Measurements from ENCODE around the gene FXYD5.

Gene FXYD5

GRCh38 chr19:35154525-35155406 is at the start of gene FXYD5:
Gene FXYD5, plus strand, starts transcription at chr19:35154735. Its CDS starts 816 bp downstream, at chr19:35155551.
- peak; percentile 93 for DNase-seq (ENCODE audit: low spot score)

- DNase-seq (ENCODE audit: low spot score): no peak
Measured at GRCh38 chr19:35105047-35105410, 49.5 kb upstream of the FXYD5 start.

GRCh38 chr19:35105411-35106290 is 48.9 kb upstream of the FXYD5 start:
- DNase-seq (ENCODE audit: low spot score): no peak

GRCh38 chr19:35106291-35106583 is 48.3 kb upstream of the FXYD5 start:
- no peak for DNase-seq (ENCODE audit: low spot score)

GRCh38 chr19:35106898-35107541 is 47.5 kb upstream of the FXYD5 start:
- no peak for DNase-seq (ENCODE audit: low spot score)

- DNase-seq (ENCODE audit: low spot score): no peak
Measured at GRCh38 chr19:35107545-35107944, 47.0 kb upstream of the FXYD5 start.

GRCh38 chr19:35108730-35109129 is 45.8 kb upstream of the FXYD5 start:
- DNase-seq (ENCODE audit: low spot score): no peak

- DNase-seq (ENCODE audit: low spot score): no peak
Measured at GRCh38 chr19:35109395-35110112, 45.0 kb upstream of the FXYD5 start.

- DNase-seq (ENCODE audit: low spot score): no peak
Measured at GRCh38 chr19:35110974-35111373, 43.6 kb upstream of the FXYD5 start.

- DNase-seq (ENCODE audit: low spot score): no peak
Measured at GRCh38 chr19:35112995-35113688, 41.4 kb upstream of the FXYD5 start.

- DNase-seq (ENCODE audit: low spot score): peak; percentile 80
Measured at GRCh38 chr19:35114353-35115176, 40.0 kb upstream of the FXYD5 start.

- no peak for DNase-seq (ENCODE audit: low spot score)
Measured at GRCh38 chr19:35115177-35115951, 39.2 kb upstream of the FXYD5 start, which contains the start of gene FXYD3. Gene FXYD3, plus strand, starts transcription at chr19:35115823. Its CDS starts 3,554 bp downstream, at chr19:35119377.

- DNase-seq (ENCODE audit: low spot score): no peak
Measured at GRCh38 chr19:35116072-35116801, 38.3 kb upstream of the FXYD5 start.

- DNase-seq (ENCODE audit: low spot score): no peak
Measured at GRCh38 chr19:35117116-35117515, 37.4 kb upstream of the FXYD5 start.

GRCh38 chr19:35117799-35118198 is 36.7 kb upstream of the FXYD5 start:
- DNase-seq (ENCODE audit: low spot score): no peak

GRCh38 chr19:35118268-35119020 is 36.1 kb upstream of the FXYD5 start:
- no peak for DNase-seq (ENCODE audit: low spot score)

- DNase-seq (ENCODE audit: low spot score): no peak
Measured at GRCh38 chr19:35119091-35119490, 35.4 kb upstream of the FXYD5 start.

- DNase-seq (ENCODE audit: low spot score): no peak
Measured at GRCh38 chr19:35119578-35120155, 34.9 kb upstream of the FXYD5 start.
